H1 (cell line): ENCODE data around the gene SOCS6. TPM values are rescaled to one million over a fixed set of nuclear protein-coding genes. Genes with fewer than 3 reads are reported as not detected.

Source experiments
- KDM4A ChIP-seq: IDR thresholded peaks from one replicate; pipeline ENCODE4 v1.7.1; 2012; ENCODE audit warnings: low read depth, mild to moderate bottlenecking, moderate library complexity, low read length, inconsistent platforms; ENCODE audit not compliant: severe bottlenecking
- NANOG ChIP-seq: IDR thresholded peaks from 2 replicates; pipeline ENCODE4 v1.6.1; 2011; ENCODE audit warnings: low read length, low read depth, mild to moderate bottlenecking, inconsistent platforms; ENCODE audit not compliant: insufficient read depth, poor library complexity, severe bottlenecking
- polyA plus RNA-seq, 7 experiments: library from polyadenylated mRNA; depleted of rRNA in 3 of 7; stranded (reverse) in 5 of 7; unstranded in 2 of 7; fragments of >200 nt in 5 of 7; fragments of 200-250 nt in 2 of 7; gene quantifications; 1 replicate in 5 of 7; 2 replicates in 1 of 7; 4 replicates in 1 of 7; pipeline versions ENCODE4 v1.2.1 to v1.2.3, GENCODE V29; 2011 to 2013; ENCODE audit warnings: missing spikeins in 2 of 7, mixed read lengths in 2 of 7
- total RNA-seq: library from RNA; stranded (reverse); fragmentation: NEBNext Ultra II Directional; extraction: Animal tissue kit (Norgen Biotek cat#: 25700); gene quantifications from 2 replicates; pipeline ENCODE4 v1.2.1, GENCODE V29; 2021

SOCS6 gene
- total and polyA plus RNA-seq, 2 of the 8 experiments (the other 6 are each of a cell fraction or from before 2014, with no cell fraction given) = 9.1 to 22.9 TPM

DNA sequence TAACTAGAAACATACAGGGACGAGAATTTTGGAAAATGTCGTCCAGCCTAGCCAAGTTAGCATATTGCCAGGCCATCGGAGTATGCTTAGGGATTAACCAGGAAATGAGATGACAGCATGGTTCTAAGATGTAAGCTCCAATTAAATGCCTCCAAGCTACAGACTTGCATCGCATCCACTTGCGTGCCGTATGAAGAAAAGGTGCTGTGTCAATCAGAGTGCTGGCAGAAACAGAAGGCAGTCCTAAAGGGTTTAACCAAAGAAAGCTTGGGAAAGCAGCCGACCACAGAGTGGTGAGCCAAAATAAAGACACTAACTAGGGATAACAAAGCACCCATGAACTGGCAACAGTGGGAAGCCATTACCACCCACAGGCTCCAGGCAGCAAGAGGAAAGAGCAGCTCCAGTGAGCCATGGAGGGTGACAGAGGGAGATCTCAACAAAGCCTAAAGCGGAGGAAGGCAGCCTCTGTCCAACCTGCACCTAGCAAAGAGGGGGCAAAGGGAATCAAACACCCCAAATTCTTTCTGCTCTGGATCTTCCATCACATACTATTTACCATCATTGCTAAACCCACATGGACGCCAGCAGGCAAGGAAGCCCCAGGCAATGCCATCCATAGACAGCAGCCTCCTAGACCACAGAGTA, 27.6 kb upstream of the SOCS6 start (continued):
- TF ChIP-seq NANOG (no peak), KDM4A (no peak)
